K562 (cell line): ENCODE measurements around the gene ZNF26. TPM values are rescaled to one million over a fixed set of nuclear protein-coding genes. Genes with fewer than 3 reads are reported as not detected.

Experiments used
- ARID1B ChIP-seq: fragments of 450-650 bp; IDR thresholded peaks from 2 replicates; pipeline ENCODE4 v1.6.1; 2016; ENCODE audit warnings: antibody characterized with exemption, mild to moderate bottlenecking, inconsistent platforms
- CBFA2T2 ChIP-seq: fragments of 450-650 bp; conservative IDR thresholded peaks from 2 replicates; pipeline ENCODE4 v1.6.1; 2017; ENCODE audit warnings: mild to moderate bottlenecking
- CBX1 ChIP-seq: sonication (generic); IDR thresholded peaks from 2 replicates; pipeline ENCODE4 v1.6.1; 2016; ENCODE audit warnings: antibody characterized with exemption, low read depth, mild to moderate bottlenecking
- CHD1 ChIP-seq: fragments of 200-600 bp; sonication (generic); IDR thresholded peaks from one replicate; pipeline ENCODE4 v1.6.1; 2012; ENCODE audit warnings: mild to moderate bottlenecking, moderate library complexity, low read length, inconsistent platforms
- CTBP1 ChIP-seq: fragments of 450-650 bp; IDR thresholded peaks from 2 replicates; pipeline ENCODE4 v1.6.1; 2016; ENCODE audit warnings: borderline replicate concordance
- HDAC8 ChIP-seq: fragments of 450-650 bp; IDR thresholded peaks from 2 replicates; pipeline ENCODE4 v1.6.1; 2016; ENCODE audit warnings: mild to moderate bottlenecking, missing genetic modification characterization, moderate library complexity, missing compliant biosample characterization
- NELFE ChIP-seq: IDR thresholded peaks from 2 replicates; pipeline ENCODE4 v1.6.1; 2011; ENCODE audit warnings: mild to moderate bottlenecking; ENCODE audit not compliant: insufficient read depth, insufficient read length
- POLR2G ChIP-seq: fragments of 200-400 bp; formaldehyde crosslinking; IDR thresholded peaks from 2 replicates; pipeline ENCODE4 v1.6.1; 2017; ENCODE audit warnings: low read depth, mild to moderate bottlenecking, antibody characterized with exemption, low read length, moderate library complexity
- SREBF1 ChIP-seq: fragments of 150-350 bp; IDR thresholded peaks from 2 replicates; pipeline ENCODE4 v1.6.1; 2014; ENCODE audit warnings: antibody characterized with exemption, low read depth, low read length, borderline replicate concordance
- ZBTB17 ChIP-seq: fragments of 450-650 bp; formaldehyde crosslinking; IDR thresholded peaks from 2 replicates; pipeline ENCODE4 v1.4.0; 2020; ENCODE audit warnings: mild to moderate bottlenecking
- ZKSCAN3 ChIP-seq: fragments of 250-450 bp; sonication (Bioruptor Pico); IDR thresholded peaks from 2 replicates; pipeline ENCODE4 v1.4.0; 2020
- ZNF143 ChIP-seq: sonication (generic); formaldehyde crosslinking; IDR thresholded peaks from 2 replicates; pipeline ENCODE4 v1.9.0; 2022; ENCODE audit warnings: mild to moderate bottlenecking, missing genetic modification reagents
- ZNF75A ChIP-seq: fragments of 450-650 bp; formaldehyde crosslinking; IDR thresholded peaks from 2 replicates; pipeline ENCODE4 v1.4.0; 2020; ENCODE audit warnings: mild to moderate bottlenecking
- ZNF830 ChIP-seq: fragments of 250-450 bp; sonication (Bioruptor Pico); IDR thresholded peaks from 2 replicates; pipeline ENCODE4 v1.5.0; 2021; ENCODE audit warnings: mild to moderate bottlenecking
- polyA plus RNA-seq, 8 experiments: library from polyadenylated mRNA; depleted of rRNA in 4 of 8; stranded (reverse) in 5 of 8; unstranded in 3 of 8; fragments of >200 nt; fragmentation: Nextera tagmentation in 2 of 8; fragmentation: Illumina TruSeq in 1 of 8; extraction: Ambion mirVana in 2 of 8; extraction: Trizol in 1 of 8; gene quantifications; 2 replicates each; pipeline versions ENCODE4 v1.2.1 to v1.2.3, GENCODE V29; 2011 to 2014; ENCODE audit warnings: inconsistent platforms in 1 of 8, missing spikeins in 1 of 8
- total RNA-seq, 7 experiments: library from RNA; depleted of rRNA in 6 of 7; stranded (reverse); fragments of >200 nt in 6 of 7; fragmentation: Illumina TruSeq in 2 of 7; extraction: Trizol in 2 of 7; gene quantifications; 2 replicates each; pipeline versions ENCODE4 v1.2.1 to v1.2.3, GENCODE V29; 2011 to 2021; ENCODE audit warnings: low replicate concordance in 1 of 7
- TF ChIP-seq, protein P1 (sequence below), 2 experiments: IDR thresholded peaks; 2 replicates each; pipeline ENCODE4 v1.6.1; 2011; ENCODE audit warnings: borderline replicate concordance in 1 of 2, control low read depth in 1 of 2, low read depth in 1 of 2, low read length in 1 of 2, mild to moderate bottlenecking in 1 of 2, mixed read lengths in 1 of 2, moderate library complexity in 1 of 2; ENCODE audit not compliant: insufficient read depth in 1 of 2, insufficient read length in 1 of 2, poor library complexity in 1 of 2, severe bottlenecking in 1 of 2; ENCODE audit errors: extremely low read depth in 1 of 2
- TF ChIP-seq, protein P2 (sequence below): IDR thresholded peaks from 2 replicates; pipeline ENCODE4 v1.6.1; 2011; ENCODE audit not compliant: insufficient read length; ENCODE audit errors: extremely low read depth
- TF ChIP-seq, protein P3 (sequence below): fragments of 450-650 bp; formaldehyde crosslinking; IDR thresholded peaks from 2 replicates; pipeline ENCODE4 v1.4.0; 2020; ENCODE audit warnings: mild to moderate bottlenecking, moderate library complexity
- TF ChIP-seq, protein P4 (sequence below): fragments of 450-650 bp; formaldehyde crosslinking; conservative IDR thresholded peaks from 2 replicates; pipeline ENCODE4 v1.4.0; 2022; ENCODE audit warnings: mild to moderate bottlenecking, missing genetic modification characterization
- TF ChIP-seq, protein P5 (sequence below): fragments of 250-450 bp; sonication (Bioruptor Pico); IDR thresholded peaks from 2 replicates; pipeline ENCODE4 v1.4.0; 2020; ENCODE audit warnings: mild to moderate bottlenecking

Gene ZNF26
- total and polyA plus RNA-seq, 9 of the 15 experiments (the other 6 are each of a cell fraction or from before 2014, with no cell fraction given): 1.2 to 14.1 (median 8.0) TPM

DNA sequence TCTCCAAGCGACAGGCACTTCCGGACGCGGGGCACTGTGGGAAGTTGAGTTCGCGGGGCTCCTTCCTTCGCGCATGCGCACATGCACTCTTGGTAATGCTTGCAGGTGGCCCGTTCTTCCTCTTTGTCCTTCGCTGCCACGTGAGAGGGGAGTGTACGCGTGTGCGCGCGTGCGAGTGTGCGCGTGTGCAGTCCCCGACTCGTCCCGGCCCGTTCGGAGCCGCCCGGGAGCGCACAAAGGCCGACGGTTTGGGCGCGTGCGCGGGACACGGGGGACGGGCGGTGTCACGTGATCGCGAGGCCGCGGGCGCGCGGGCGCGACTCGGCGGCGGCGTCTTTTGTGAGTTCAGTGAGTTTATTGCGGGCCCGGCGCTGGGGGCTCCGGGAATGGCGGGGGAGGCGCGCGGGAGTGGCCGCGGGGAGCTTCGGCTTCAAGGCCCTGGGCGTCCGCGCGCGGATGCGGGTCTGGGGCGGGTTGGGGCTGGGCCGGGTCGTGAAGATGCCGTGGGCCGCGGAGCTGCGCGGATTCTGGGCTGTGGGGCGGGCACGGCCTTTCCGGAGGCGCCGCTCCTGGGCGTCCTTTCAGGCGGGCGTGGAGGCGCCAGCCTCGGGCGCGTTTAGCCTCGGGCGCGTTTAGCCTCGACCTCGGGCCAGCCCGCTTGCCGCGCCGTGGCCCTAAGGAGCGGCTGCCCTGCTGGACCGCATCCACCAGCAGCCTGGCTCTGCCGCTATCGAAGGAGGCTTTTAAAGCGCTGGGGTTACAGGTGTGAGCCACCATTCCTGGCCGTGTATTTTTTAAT, 51.2 kb downstream of the ZNF26 start, which contains the start of gene ZNF84 (continued):
- TF ChIP-seq SREBF1: peak; percentile 81; the same call in 1 of the 2 replicates
- no peak for TF ChIP-seq ZKSCAN3 (CRISPR knock-in tag)
- TF ChIP-seq, protein P1, sequence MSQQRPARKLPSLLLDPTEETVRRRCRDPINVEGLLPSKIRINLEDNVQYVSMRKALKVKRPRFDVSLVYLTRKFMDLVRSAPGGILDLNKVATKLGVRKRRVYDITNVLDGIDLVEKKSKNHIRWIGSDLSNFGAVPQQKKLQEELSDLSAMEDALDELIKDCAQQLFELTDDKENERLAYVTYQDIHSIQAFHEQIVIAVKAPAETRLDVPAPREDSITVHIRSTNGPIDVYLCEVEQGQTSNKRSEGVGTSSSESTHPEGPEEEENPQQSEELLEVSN (IDR thresholded peaks at IDR 0.05; ENCODE audit: borderline replicate concordance in 1 of 2, extremely low read depth in 1 of 2, insufficient read depth in 1 of 2, insufficient read length in 1 of 2, low read depth in 1 of 2, low read length in 1 of 2, poor library complexity in 1 of 2, severe bottlenecking in 1 of 2): peak; percentile 86 to 92
- TF ChIP-seq CTBP1: peak; percentile 93
- TF ChIP-seq, protein P2, sequence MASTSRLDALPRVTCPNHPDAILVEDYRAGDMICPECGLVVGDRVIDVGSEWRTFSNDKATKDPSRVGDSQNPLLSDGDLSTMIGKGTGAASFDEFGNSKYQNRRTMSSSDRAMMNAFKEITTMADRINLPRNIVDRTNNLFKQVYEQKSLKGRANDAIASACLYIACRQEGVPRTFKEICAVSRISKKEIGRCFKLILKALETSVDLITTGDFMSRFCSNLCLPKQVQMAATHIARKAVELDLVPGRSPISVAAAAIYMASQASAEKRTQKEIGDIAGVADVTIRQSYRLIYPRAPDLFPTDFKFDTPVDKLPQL: no peak
- TF ChIP-seq, protein P3, sequence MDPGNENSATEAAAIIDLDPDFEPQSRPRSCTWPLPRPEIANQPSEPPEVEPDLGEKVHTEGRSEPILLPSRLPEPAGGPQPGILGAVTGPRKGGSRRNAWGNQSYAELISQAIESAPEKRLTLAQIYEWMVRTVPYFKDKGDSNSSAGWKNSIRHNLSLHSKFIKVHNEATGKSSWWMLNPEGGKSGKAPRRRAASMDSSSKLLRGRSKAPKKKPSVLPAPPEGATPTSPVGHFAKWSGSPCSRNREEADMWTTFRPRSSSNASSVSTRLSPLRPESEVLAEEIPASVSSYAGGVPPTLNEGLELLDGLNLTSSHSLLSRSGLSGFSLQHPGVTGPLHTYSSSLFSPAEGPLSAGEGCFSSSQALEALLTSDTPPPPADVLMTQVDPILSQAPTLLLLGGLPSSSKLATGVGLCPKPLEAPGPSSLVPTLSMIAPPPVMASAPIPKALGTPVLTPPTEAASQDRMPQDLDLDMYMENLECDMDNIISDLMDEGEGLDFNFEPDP (CRISPR knock-in tag): no peak
- no peak for TF ChIP-seq CHD1
- TF ChIP-seq, protein P4, sequence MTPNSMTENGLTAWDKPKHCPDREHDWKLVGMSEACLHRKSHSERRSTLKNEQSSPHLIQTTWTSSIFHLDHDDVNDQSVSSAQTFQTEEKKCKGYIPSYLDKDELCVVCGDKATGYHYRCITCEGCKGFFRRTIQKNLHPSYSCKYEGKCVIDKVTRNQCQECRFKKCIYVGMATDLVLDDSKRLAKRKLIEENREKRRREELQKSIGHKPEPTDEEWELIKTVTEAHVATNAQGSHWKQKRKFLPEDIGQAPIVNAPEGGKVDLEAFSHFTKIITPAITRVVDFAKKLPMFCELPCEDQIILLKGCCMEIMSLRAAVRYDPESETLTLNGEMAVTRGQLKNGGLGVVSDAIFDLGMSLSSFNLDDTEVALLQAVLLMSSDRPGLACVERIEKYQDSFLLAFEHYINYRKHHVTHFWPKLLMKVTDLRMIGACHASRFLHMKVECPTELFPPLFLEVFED (CRISPR knock-in tag): no peak
- peak; percentile 85 for TF ChIP-seq ZNF143
- TF ChIP-seq ZBTB17 (CRISPR knock-in tag): peak; percentile 82
- TF ChIP-seq CBX1: peak; percentile 80; the same call in 1 of the 2 replicates
- TF ChIP-seq NELFE: no peak
- TF ChIP-seq ZNF830 (CRISPR knock-in tag): 0 out of 2 replicates have a peak, but pooled peaks have one; percentile 84
- peak; percentile 89 for TF ChIP-seq CBFA2T2
- TF ChIP-seq ARID1B: no peak
- 0 out of 2 replicates have a peak, but pooled peaks have one; percentile 24 for TF ChIP-seq HDAC8
- TF ChIP-seq, protein P5, sequence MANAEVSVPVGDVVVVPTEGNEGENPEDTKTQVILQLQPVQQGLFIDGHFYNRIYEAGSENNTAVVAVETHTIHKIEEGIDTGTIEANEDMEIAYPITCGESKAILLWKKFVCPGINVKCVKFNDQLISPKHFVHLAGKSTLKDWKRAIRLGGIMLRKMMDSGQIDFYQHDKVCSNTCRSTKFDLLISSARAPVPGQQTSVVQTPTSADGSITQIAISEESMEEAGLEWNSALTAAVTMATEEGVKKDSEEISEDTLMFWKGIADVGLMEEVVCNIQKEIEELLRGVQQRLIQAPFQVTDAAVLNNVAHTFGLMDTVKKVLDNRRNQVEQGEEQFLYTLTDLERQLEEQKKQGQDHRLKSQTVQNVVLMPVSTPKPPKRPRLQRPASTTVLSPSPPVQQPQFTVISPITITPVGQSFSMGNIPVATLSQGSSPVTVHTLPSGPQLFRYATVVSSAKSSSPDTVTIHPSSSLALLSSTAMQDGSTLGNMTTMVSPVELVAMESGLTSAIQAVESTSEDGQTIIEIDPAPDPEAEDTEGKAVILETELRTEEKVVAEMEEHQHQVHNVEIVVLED (CRISPR knock-in tag): peak; percentile 70
- TF ChIP-seq POLR2G: peak; percentile 97
- TF ChIP-seq ZNF75A (CRISPR knock-in tag): 0 out of 2 replicates have a peak, but pooled peaks have one; percentile 16
